Medulla oblongata (tissue), 1 donor: ENCODE data around the gene B4GALNT2.
A peak's percentile ranks its signal among the peaks of the same experiment; 100 is the strongest.
"Not testable (repeated sequence)": the region's sequence is repeated elsewhere in the genome, so short reads cannot be mapped to it uniquely, and the experiment has no call there.

ENCODE experiments used
- DNase-seq: peaks from one replicate; pipeline ENCODE4 v3.0.0-alpha.2; 2015; ENCODE audit errors: extremely low spot score

Gene B4GALNT2

DNA sequence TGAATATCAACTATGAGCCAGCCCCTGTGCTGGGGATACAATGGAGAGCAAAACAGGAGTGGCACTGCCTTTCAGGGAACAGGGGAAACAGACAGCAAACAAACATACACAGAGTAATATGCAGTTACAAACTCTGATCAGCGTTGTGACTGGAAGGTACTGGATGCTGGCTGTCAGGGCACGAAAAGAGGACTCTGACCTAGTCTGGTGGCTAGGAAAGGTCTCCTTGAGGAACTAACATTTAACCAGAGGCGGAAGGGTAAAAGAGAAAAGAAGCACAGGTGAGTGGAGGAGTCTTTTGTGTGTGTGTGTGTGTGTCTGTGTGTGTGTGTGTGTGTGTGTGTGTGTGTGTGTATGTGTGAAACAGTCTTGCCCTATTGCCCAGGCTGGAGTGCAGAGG, 12.4 kb upstream of the B4GALNT2 start:
- no peak for DNase-seq

- DNase-seq: no peak
Measured at GRCh38 chr17:49121696-49122292, 10.8 kb upstream of the B4GALNT2 start.

DNA sequence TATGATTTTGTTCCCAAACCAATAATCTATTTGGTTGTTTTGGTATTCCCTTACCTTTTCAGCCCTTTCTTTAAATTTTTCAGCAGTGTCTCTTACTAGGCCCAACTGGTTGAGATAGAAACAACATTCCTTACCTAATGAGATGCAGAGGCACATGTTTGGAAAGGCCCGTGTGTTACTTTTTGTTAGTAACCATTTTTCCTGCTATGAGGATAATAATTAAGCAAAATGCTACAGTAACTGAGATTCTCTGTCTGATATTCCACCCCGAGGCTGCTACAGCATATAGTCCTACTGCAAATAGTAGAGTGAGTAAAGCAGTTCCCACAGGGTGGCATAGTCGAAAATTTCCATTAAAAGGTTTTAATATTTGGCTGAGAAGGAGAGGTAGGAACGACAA, 10.0 kb upstream of the B4GALNT2 start:
- no peak for DNase-seq

DNA sequence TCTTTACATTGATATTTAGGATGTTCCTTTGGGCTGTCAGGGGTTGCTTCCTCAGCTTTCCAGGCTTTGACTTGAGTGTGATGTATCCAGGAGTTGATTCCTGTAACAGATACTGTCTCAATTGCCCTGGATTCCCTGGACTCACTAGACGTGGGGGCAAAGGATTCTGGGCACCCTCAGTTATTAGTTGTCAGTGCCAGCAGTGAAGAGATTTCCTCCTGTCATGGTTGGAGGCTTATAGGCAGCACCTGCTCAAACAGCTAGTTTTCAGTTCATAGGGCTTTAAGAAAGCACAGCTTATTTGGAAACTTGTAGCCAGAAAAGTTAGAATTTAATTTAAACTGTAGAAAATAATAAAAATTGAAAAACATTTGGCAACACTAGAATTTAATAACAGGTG, 9.5 kb upstream of the B4GALNT2 start:
- DNase-seq: no peak

GRCh38 chr17:49125449-49125848, 7.1 kb upstream of the B4GALNT2 start:
- DNase-seq: no peak

- not testable (repeated sequence) for DNase-seq
Measured at GRCh38 chr17:49126183-49126859, 6.2 kb upstream of the B4GALNT2 start.

DNA sequence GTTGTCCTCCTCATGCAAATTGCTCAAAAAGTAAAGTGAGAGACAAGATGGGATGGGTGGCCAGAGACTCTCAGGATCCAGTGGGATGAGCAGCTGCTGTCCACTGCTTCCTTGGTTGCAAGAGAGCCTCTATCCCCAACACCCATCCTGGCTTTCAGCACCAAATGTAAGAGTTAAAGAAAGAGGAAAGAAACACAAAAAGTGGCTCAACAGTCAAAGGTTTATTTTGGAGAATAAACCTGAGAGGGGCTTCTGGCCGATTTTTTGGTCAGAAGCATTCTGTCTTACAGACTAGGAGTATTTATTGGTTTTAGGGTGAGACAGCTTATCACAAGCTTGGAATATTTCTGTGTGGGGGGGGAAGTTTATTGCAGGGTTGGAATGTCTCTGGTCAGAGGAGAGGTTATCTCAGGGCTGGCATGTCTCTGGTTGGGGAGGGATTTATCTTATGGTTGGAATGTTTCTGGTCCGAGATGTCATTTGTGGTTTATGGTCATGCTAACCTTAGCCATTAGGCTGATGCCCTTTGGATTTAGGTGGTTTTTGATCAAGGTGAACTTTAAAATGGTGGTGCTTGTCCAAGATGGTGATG, 3.1 kb upstream of the B4GALNT2 start:
- DNase-seq: not testable (repeated sequence)

- DNase-seq: no peak
Measured at GRCh38 chr17:49130891-49131290, 1.7 kb upstream of the B4GALNT2 start.

DNA sequence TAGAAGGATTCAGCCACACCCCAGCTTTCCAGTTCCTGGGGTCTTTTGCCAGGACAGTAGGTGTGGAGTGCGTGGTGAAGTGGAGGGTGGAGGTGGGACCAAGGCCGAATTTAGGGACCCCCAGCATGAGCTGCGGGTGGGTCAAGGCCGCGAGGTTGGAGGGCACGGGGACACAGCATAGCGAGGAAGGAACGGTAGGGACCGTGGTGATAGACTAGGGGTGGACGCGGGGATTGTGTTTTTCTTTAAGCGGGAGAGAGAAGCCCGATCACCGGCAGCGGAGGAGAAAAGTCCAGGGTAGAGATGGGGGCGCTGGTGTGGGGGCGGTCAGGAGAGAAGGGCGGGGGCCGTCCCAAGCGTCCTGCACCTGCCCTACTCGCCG, 261 bp upstream of the B4GALNT2 start:
- no peak for DNase-seq

DNA sequence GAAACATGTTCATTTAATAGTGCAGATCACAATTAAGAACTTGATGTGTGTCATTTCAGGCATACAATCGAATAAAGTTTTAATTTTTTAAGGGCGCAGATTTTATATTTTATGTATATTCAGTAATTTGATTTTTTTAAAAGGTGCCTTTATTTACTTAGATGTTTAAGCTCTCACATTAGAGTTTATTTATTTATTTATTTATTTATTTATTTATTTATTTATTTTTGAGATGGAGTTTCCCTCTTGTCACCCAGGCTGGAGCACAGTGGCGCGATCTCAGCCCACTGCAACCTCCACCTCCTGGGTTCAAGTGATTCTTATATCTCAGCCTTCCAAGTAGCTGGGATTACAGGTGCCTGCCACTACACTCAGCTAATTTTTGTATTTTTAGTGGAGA, 3.8 kb downstream of the B4GALNT2 start:
- DNase-seq: no peak

GRCh38 chr17:49145654-49146053, 13.1 kb downstream of the B4GALNT2 start:
- DNase-seq: not testable (repeated sequence)

DNA sequence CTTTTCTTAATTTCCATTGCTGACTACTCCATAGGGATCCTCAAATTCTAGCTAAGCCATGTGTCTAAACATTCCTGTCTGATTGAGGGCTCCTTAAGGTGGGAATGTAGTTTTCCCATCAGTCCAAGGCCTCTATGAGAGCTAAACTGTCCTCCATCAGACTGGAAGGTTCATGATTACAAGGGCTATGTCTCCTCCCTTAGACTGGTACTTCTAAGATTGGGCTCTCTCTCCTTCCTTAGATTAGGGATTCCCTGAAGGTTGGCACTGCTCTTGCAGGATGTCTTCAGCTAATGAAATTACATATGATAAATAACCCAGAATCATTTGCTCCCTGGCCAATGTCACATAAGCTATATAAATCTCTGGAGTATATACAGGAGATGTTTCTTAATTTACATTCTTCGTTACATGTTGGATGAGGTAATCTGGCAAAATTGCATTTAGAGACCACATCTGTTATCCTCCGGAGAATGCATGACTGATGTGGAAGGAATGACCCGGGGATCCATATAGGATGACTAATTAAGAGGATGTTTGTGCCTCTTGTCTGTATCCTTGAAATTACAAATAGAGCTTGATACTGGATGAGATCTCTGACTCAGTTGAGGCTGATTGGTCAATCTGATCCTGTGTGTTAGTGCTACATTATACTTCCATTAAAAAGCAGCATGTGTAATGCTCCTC, 14.2 kb downstream of the B4GALNT2 start:
- no peak for DNase-seq

DNA sequence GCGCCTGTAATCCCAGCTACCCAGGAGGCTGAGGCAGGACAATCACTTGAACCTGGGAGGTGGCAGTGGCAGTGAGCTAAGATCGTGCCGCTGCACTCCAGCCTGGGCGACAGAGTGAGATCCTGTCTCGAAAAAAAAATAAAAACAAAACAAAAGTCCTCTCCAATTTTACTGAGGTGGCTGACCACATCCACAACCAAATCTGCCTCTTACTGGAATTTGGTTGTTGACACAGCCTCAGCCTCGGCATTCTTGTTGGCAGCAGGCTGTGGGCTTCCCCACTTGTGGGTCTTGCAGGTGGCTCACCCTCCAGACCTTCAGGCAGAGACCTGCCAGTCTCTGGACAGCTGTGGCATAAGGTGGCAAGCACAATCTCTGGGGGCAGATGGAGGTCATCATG, 15.6 kb downstream of the B4GALNT2 start:
- DNase-seq: no peak

DNA sequence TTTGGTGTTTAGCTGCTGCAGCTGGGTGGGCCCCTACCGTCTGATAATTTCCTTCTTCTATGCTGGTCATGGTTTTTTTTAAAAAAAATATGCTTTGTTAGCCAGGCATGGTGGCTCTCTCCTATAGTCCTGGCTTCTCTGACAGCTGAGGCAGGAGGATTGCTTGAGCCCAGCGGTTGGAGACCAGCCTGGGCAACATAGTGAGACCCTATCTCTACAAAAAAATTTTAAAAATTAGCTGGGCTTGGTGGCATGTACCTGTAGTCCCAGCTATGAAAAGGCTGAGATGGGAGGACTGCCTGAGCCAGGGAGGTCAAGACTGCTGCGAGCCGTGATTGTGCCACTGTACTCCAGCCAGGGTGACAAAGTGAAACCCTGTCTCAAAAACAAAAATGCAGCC, 19.4 kb downstream of the B4GALNT2 start:
- no peak for DNase-seq

GRCh38 chr17:49156256-49156655, 23.7 kb downstream of the B4GALNT2 start:
- DNase-seq: no peak

DNA sequence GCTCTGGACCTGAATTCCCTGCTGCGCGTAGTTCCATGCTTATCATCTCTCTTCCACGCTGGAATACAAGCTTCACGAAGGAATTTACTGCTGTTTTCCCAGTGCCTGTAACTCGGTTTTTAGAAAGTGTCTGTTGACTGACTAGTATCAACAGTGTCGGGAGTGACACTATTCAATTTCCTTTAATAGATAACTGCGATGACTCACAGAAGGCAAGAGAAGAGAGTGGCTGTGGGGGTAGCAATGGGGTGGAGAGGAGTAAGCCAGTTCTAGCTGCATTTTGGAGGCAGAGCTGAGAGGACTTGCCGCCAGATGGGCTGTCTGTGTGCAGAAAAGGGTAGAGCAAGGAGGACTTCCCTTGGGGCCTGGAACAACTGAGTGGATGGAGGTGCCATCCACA, 25.2 kb downstream of the B4GALNT2 start:
- DNase-seq: no peak

DNA sequence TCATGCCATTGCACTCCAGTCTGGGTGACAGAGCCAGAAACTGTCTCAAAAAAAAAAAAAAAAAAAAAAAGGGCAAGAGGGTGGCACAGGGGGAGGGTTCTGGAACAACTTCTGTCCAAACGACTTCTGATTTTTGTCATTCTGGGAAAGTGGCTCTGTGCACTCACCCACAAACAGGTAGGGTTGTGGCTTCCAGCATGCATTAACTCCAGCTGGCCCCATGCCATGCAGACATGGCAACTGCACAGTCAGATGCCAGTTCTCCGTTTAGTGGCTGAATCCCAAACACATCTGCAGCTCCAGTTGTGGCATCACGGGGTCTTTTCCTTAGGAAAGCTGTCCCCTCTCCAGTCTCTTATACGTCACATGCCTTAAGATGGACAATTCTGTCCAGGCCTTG, 30.3 kb downstream of the B4GALNT2 start:
- no peak for DNase-seq

- DNase-seq: no peak
Measured at GRCh38 chr17:49165143-49165542, 32.6 kb downstream of the B4GALNT2 start.

DNA sequence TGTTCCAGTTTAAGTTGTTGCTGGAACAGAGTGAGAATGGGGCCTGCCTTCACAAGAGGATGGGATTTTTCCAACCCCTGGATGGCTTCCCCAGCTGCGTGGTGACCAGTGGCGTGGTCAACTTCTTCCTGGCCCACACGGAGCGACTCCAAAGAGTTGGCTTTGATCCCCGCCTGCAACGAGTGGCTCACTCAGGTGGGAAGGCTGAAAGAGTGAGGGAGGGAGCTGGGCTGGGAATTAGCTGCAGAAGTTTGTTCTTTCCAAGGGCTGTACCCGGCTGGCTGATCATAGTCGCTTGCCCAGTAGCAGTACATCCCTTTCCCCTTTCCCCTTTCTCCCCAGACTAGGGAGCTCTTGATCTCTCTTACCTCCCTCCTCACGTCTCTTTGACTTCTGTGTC, 36.1 kb downstream of the B4GALNT2 start:
- DNase-seq: no peak

DNA sequence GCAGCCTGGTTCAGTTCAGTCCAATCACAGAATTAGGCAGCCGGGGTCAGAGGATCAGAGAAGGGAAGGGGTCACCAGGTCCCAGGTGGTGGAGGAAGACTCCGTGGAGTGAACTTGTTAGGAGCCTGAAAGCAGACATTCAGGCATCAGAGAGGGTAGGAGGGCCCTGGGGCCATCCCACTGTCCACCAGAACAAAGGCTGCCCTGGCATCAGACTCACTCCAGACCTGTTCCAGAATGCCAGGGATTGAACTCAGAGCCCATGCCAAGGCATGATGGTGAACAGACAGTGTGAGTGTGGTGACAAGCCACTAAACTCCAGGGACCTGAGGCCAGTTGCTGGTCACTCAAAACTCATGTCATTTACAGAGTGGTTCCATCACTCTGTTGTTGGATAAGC, 37.6 kb downstream of the B4GALNT2 start:
- DNase-seq: no peak

DNA sequence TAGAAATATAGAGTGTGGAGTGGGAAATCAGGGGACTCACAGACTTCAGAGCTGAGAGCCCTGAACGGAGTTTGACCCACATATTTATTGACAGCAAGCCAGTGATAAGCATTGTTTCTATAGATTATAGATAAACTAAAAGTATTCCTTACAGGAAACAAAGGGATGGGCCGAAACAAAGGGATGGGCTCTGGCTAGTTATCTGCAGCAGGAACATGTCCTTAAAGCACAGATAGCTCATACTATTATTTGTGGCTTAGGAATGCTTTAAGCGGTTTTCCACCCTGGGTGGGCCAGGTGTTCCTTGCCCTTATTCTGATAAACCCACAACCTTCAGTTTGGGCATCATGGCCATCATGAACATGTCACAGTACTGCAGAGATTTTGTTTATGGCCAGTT, 38.1 kb downstream of the B4GALNT2 start:
- DNase-seq: not testable (repeated sequence)

- not testable (repeated sequence) for DNase-seq
Measured at GRCh38 chr17:49175978-49176377, 43.4 kb downstream of the B4GALNT2 start.

DNA sequence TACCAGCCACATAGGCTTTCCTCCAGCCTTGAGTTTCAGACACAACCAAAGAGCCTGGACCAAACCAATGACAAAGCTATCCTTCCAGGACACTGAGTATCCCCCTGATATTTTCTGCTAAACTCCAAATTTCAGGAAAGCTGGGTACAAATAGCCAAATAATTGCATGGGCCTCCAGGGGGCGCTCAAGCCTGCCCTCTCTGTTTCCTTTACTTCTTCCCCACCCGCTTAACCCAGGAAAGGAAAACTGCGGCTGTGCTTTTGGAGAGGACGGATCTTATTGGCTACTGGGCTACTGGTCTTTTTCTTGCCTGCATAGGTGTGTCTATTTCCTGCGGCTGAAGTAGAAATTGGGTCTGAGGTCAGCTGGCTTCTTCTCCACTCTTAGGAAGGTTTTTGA, 47.7 kb downstream of the B4GALNT2 start:
- DNase-seq: peak; percentile 75
